Measurements from ENCODE around the gene AGT. TPM values are rescaled to one million over a fixed set of nuclear protein-coding genes. Genes with fewer than 3 reads are reported as not detected.

Gene AGT
- total RNA-seq, 3 donors from 2014 or later (not counting 1 experiment from before 2014, with no cell fraction given) = not detected

DNA sequence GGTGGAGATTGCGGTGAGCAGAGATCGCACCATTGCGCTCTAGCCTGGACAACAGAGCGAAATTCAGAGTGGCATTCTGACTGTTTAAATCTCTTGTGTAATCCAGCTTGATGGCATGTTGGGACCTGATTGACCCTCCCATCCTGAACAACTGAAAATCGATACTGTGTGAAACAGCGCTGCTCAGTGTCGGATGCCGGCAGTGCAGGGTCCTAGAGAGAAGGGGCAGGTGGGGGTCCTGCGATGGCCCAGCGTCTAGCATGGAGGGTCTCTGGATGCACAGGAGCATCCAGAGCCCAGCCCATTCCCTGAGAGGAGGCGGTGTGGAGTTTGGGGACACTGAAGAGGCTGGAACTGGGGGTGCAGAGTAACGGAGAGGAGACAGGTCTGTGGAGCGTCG, 15.8 kb downstream of the AGT start:
- no peak overlapping the region for H3K4me3 ChIP-seq (ENCODE audit: low read length)
- no peaks in the 10 kb centered on the region for H3K9me3 Mint-ChIP-seq
- peaks cover 12% of the 10 kb centered on the region for H3K4me1 ChIP-seq (ENCODE audit: control insufficient read depth, insufficient read depth, low read length)
- H3K27me3 ChIP-seq (ENCODE audit: control insufficient read depth, insufficient read depth, low read length) = no peaks in the 10 kb centered on the region
- no peaks in the 10 kb centered on the region for H3K9me3 ChIP-seq (ENCODE audit: control insufficient read depth, insufficient read depth, low read length)
- no peak overlapping the region for H3K27ac Mint-ChIP-seq
- H3K27ac ChIP-seq (ENCODE audit: low read length) = no peak overlapping the region
- H3K36me3 ChIP-seq (ENCODE audit: control insufficient read depth, insufficient read depth, low read length) = peaks cover 10% of the 10 kb centered on the region
- 91% methylated on average over 14 of the region's 14 CpGs for WGBS (ENCODE audit: insufficient coverage)
- no peaks in the 10 kb centered on the region for H3K27me3 Mint-ChIP-seq (ENCODE audit: low read depth in 2 of 2)
- no peak for ATAC-seq
- peaks cover 0 to 9% of the 10 kb centered on the region in 2 donors for H3K4me1 Mint-ChIP-seq
- H3K36me3 Mint-ChIP-seq = no peaks in the 10 kb centered on the region
- TF ChIP-seq, protein P1, sequence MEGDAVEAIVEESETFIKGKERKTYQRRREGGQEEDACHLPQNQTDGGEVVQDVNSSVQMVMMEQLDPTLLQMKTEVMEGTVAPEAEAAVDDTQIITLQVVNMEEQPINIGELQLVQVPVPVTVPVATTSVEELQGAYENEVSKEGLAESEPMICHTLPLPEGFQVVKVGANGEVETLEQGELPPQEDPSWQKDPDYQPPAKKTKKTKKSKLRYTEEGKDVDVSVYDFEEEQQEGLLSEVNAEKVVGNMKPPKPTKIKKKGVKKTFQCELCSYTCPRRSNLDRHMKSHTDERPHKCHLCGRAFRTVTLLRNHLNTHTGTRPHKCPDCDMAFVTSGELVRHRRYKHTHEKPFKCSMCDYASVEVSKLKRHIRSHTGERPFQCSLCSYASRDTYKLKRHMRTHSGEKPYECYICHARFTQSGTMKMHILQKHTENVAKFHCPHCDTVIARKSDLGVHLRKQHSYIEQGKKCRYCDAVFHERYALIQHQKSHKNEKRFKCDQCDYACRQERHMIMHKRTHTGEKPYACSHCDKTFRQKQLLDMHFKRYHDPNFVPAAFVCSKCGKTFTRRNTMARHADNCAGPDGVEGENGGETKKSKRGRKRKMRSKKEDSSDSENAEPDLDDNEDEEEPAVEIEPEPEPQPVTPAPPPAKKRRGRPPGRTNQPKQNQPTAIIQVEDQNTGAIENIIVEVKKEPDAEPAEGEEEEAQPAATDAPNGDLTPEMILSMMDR (IDR thresholded peaks at IDR 0.05) = no peak
- intact Hi-C loops (cut with micrococcal nuclease) = no loop called here
- H3K4me3 Mint-ChIP-seq = no peak overlapping the region
- no peak for DNase-seq

DNA sequence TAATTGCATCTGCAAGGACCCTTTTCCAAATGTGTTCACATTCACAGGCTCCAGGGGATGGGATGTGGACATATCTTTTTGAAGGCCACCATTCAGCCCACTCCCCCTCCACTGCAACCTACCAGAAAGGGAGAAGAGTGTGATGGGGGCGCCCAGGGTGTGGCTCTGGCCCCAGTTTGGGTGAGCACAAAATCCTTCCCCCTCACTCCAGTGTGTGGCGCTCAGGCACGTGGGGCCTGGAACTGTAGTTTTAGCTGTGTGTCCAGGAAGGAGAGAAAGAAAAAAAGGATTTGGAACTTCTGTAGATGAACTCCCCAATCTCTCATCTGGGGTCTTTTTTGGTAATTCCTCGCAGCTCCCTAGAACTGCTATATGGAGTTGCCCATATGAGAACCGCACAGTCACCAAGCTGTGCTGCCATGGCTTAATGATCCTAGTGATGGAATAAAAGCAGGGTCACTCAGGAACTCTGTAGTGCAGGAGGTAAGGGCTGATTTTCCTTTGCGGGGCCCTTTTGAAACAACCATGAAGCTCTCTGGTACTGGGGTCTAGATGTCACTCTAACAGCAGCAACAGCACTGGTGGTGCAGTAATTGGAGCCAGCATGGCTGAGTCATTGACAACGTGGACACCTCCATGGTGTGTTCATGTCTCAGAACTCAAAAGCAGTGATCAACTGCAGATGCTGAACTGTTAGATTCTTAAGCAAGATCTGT, 17.0 kb downstream of the AGT start:
- Histone ChIP-seq H3K4me3 (ENCODE audit: low read length) (no peak overlapping the region), H3K36me3 (ENCODE audit: control insufficient read depth, insufficient read depth, low read length) (peaks cover 19% of the 10 kb centered on the region), H3K4me1 (ENCODE audit: control insufficient read depth, insufficient read depth, low read length) (peaks cover 7% of the 10 kb centered on the region), H3K27ac (ENCODE audit: low read length) (no peak overlapping the region), H3K9me3 (ENCODE audit: control insufficient read depth, insufficient read depth, low read length) (no peaks in the 10 kb centered on the region), H3K27me3 (ENCODE audit: control insufficient read depth, insufficient read depth, low read length) (no peaks in the 10 kb centered on the region)
- ATAC-seq (no peak), DNase-seq (no peak)
- TF ChIP-seq, protein P1 (IDR thresholded peaks at IDR 0.05) = no peak
- Mint-ChIP-seq H3K9me3 (no peaks in the 10 kb centered on the region), H3K27me3 (ENCODE audit: low read depth in 2 of 2) (no peaks in the 10 kb centered on the region), H3K27ac (no peak overlapping the region), H3K4me1 (peaks cover 0 to 9% of the 10 kb centered on the region in 2 donors), H3K36me3 (peaks cover 11% of the 10 kb centered on the region), H3K4me3 (no peak overlapping the region)
- WGBS (ENCODE audit: insufficient coverage) = 93% methylated on average over 4 of the region's 7 CpGs
- intact Hi-C loops (cut with micrococcal nuclease) = no loop called here

DNA sequence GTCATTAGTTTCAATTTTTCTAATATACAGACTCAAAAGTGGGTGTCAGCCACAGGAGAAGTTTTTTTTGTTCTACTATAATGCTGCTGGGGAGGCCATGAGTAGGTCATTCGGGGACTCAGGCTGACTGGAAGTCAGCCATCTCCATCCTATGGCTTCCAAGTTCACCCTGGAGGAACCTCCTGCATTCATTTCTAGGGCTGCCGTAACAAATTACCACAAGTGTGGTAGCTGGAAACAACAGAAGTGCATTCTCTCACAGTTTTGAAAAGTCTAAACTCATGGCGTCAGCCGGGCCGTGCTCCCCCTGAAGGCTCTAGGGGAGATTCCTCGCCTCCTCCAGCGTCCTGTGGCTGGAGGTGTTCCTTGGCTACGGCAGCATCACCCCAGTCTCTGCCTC, 17.7 kb downstream of the AGT start:
- intact Hi-C loops (cut with micrococcal nuclease) = no loop called here
- peaks cover 7% of the 10 kb centered on the region for H3K4me1 ChIP-seq (ENCODE audit: control insufficient read depth, insufficient read depth, low read length)
- WGBS (ENCODE audit: insufficient coverage) = 97% methylated on average over 8 of the region's 8 CpGs
- H3K9me3 ChIP-seq (ENCODE audit: control insufficient read depth, insufficient read depth, low read length) = no peaks in the 10 kb centered on the region
- H3K27me3 ChIP-seq (ENCODE audit: control insufficient read depth, insufficient read depth, low read length) = no peaks in the 10 kb centered on the region
- no peak overlapping the region for H3K27ac ChIP-seq (ENCODE audit: low read length)
- ATAC-seq = no peak
- Mint-ChIP-seq H3K9me3 (no peaks in the 10 kb centered on the region), H3K27ac (no peak overlapping the region), H3K4me3 (no peak overlapping the region), H3K36me3 (peaks cover 18% of the 10 kb centered on the region), H3K4me1 (peaks cover 0 to 9% of the 10 kb centered on the region in 2 donors), H3K27me3 (ENCODE audit: low read depth in 2 of 2) (no peaks in the 10 kb centered on the region)
- DNase-seq = no peak
- TF ChIP-seq, protein P1 (IDR thresholded peaks at IDR 0.05) = no peak
- peaks cover 26% of the 10 kb centered on the region for H3K36me3 ChIP-seq (ENCODE audit: control insufficient read depth, insufficient read depth, low read length)
- no peak overlapping the region for H3K4me3 ChIP-seq (ENCODE audit: low read length)

DNA sequence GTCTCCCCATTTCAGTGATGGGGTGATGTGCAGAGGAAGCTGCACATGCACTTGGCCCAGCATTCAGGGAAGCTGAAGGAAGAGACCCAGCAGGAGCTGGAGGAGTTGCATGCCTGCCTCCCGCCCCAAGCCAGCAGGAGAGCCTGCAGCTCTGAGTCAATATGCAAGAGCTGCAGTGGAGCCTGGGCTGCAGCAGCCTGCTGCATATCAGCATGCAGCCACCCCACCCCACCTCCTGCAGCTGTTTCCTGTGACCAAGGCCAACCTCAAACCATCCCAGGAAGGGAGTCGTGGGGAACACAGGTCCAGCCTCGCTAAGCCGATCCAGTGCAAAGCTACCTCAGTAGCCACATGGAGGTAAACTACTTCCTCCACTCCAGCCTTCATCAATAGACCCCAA, 18.9 kb downstream of the AGT start:
- peaks cover 20% of the 10 kb centered on the region for H3K36me3 Mint-ChIP-seq
- DNase-seq (no peak), ATAC-seq (no peak)
- peaks cover 38% of the 10 kb centered on the region for H3K36me3 ChIP-seq (ENCODE audit: control insufficient read depth, insufficient read depth, low read length)
- H3K4me1 Mint-ChIP-seq = peaks cover 0 to 9% of the 10 kb centered on the region in 2 donors
- intact Hi-C loops (cut with micrococcal nuclease) = no loop called here
- H3K4me1 ChIP-seq (ENCODE audit: control insufficient read depth, insufficient read depth, low read length) = peaks cover 7% of the 10 kb centered on the region
- H3K27me3 ChIP-seq (ENCODE audit: control insufficient read depth, insufficient read depth, low read length) = no peaks in the 10 kb centered on the region
- no peaks in the 10 kb centered on the region for H3K9me3 Mint-ChIP-seq
- TF ChIP-seq, protein P1 (IDR thresholded peaks at IDR 0.05) = no peak
- WGBS (ENCODE audit: insufficient coverage) = 25% methylated on average over 4 of the region's 4 CpGs
- no peak overlapping the region for H3K4me3 ChIP-seq (ENCODE audit: low read length)
- H3K27ac ChIP-seq (ENCODE audit: low read length) = no peak overlapping the region
- H3K27ac Mint-ChIP-seq = no peak overlapping the region
- no peak overlapping the region for H3K4me3 Mint-ChIP-seq
- no peaks in the 10 kb centered on the region for H3K9me3 ChIP-seq (ENCODE audit: control insufficient read depth, insufficient read depth, low read length)
- H3K27me3 Mint-ChIP-seq (ENCODE audit: low read depth in 2 of 2) = no peaks in the 10 kb centered on the region

All from natural killer cell (primary cell).